OCI-LY7 (cell line): Measurements from ENCODE around the gene PTPMT1.

Source experiments
- CTCF ChIP-seq: fragments of 200-600 bp; sonication (generic); conservative IDR thresholded peaks from 2 replicates; pipeline ENCODE4 v1.5.1; 2014; ENCODE audit warnings: mild to moderate bottlenecking, antibody characterized with exemption, low read length, moderate library complexity, mixed read lengths
- EZH2phosphoT487 ChIP-seq: fragments of 200-600 bp; sonication (generic); IDR thresholded peaks from 2 replicates; pipeline ENCODE4 v1.6.1; 2018; ENCODE audit warnings: low read depth, borderline replicate concordance, mild to moderate bottlenecking, mixed run types, antibody characterized with exemption, low read length, moderate library complexity, mixed read lengths

GRCh38 chr11:47611348-47611794, 46.0 kb downstream of the PTPMT1 start:
- TF ChIP-seq EZH2phosphoT487, result no peak
- TF ChIP-seq CTCF, result no peak
